Omental fat pad (tissue), 4 donors: ENCODE measurements around the gene RUSC2. TPM values are rescaled to one million over a fixed set of nuclear protein-coding genes. Genes with fewer than 3 reads are reported as not detected.

Experiments used
- ATAC-seq: fragments of 150-250 bp; one replicate; pipeline ENCODE4 v1.9.1; 2016; ENCODE audit warnings: mild to moderate bottlenecking, moderate library complexity; ENCODE audit not compliant: low FRiP score
- DNase-seq: peaks from one replicate; pipeline ENCODE4 v3.0.0-alpha.2; 2019; ENCODE audit warnings: low spot score
- CTCF ChIP-seq, 3 donors: fragments of 450-650 bp; IDR thresholded peaks; one replicate each; pipeline ENCODE4 v1.5.1; 2016 to 2017; ENCODE audit warnings: antibody characterized with exemption in 3 of 3, mild to moderate bottlenecking in 3 of 3, moderate library complexity in 2 of 3
- total RNA-seq, 4 donors: library from RNA; depleted of rRNA; stranded (reverse); fragments of >200 nt; gene quantifications; one replicate each; pipeline ENCODE4 v1.1.0, GENCODE V29; 2016

The RUSC2 gene
- total RNA-seq = 10 to 100 TPM; 12.2 to 23.5 (median 21.1) TPM

- peak; percentile 87 for ATAC-seq
- TF ChIP-seq CTCF (IDR thresholded peaks at IDR 0.05) = no peak
- peak; percentile 60 for DNase-seq
These were observed at the start of gene RUSC2 for GRCh38 chr9:35489313-35490154. RUSC2 (plus strand) TSS chr9:35490111; CDS start chr9:35546522, 56,411 bp downstream.

- no peak for DNase-seq
These were observed 43.9 kb upstream of the RUSC2 start for GRCh38 chr9:35446012-35446411.

GRCh38 chr9:35448496-35448895, 41.4 kb upstream of the RUSC2 start:
- no peak for TF ChIP-seq CTCF (IDR thresholded peaks at IDR 0.05)
- DNase-seq = no peak
- ATAC-seq = no peak

More at GRCh38 chr9:35446012-35446411, 43.9 kb upstream of the RUSC2 start:
- ATAC-seq = no peak
- no peak for TF ChIP-seq CTCF (IDR thresholded peaks at IDR 0.05)

GRCh38 chr9:35452481-35452880, 37.4 kb upstream of the RUSC2 start:
- TF ChIP-seq CTCF (IDR thresholded peaks at IDR 0.05) = no peak
- no peak for ATAC-seq
- no peak for DNase-seq

GRCh38 chr9:35453786-35454185, 36.1 kb upstream of the RUSC2 start:
- no peak for DNase-seq
- TF ChIP-seq CTCF (IDR thresholded peaks at IDR 0.05) = no peak
- ATAC-seq = no peak

- no peak for TF ChIP-seq CTCF (IDR thresholded peaks at IDR 0.05)
- DNase-seq (no peak), ATAC-seq (peak; percentile 68)
These were observed 25.5 kb upstream of the RUSC2 start for GRCh38 chr9:35464141-35465025.
